Measurements from ENCODE around the gene MYO10. TPM values are rescaled to one million over a fixed set of nuclear protein-coding genes. Genes with fewer than 3 reads are reported as not detected.

Gene MYO10
- total and polyA plus RNA-seq, 2 donors (not counting 3 experiments of a cell fraction or from before 2014, with no cell fraction given): 36.0 to 148 TPM

- TF ChIP-seq CTCF (IDR thresholded peaks at IDR 0.05; ENCODE audit: extremely low read depth in 1 of 2, insufficient read depth in 1 of 2, low read depth in 1 of 2, low read length in 2 of 2) (no peak), JUN (IDR thresholded peaks at IDR 0.05; ENCODE audit: borderline replicate concordance, insufficient read depth, insufficient read length, low read depth) (peak; percentile 26)
- H3K9me1 ChIP-seq (replicated peaks; ENCODE audit: control insufficient read depth, extremely low read depth, insufficient read depth, low read length): no peaks in the 10 kb centered on the region
- no peaks in the 10 kb centered on the region for H3K27me3 ChIP-seq (ENCODE audit: control insufficient read depth in 2 of 2, insufficient read depth in 2 of 2, low read length in 2 of 2)
- DNase-seq (ENCODE audit: low read depth, low spot score) (peak; percentile 79), FAIRE-seq (no peak)
- H3K79me2 ChIP-seq (ENCODE audit: control insufficient read depth, insufficient read depth, low read length): peaks cover 94% of the 10 kb centered on the region
- peaks cover 1 to 2% of the 10 kb centered on the region in 2 experiments for H3K36me3 ChIP-seq (ENCODE audit: control insufficient read depth in 2 of 2, extremely low read depth in 1 of 2, insufficient read depth in 2 of 2, low read length in 2 of 2)
- CTCF ChIA-PET: interaction anchor here (0.7 to 2.9 kb wide), 4 partner anchors 10 to 266 kb away, joined by 3 to 8 read pairs (median 6); no protein-coding TSS in a partner anchor
- H3K9me3 ChIP-seq (replicated peaks; ENCODE audit: control insufficient read depth, insufficient read depth, low read length): no peaks in the 10 kb centered on the region
- H3K27ac ChIP-seq (ENCODE audit: insufficient read depth, low read depth, low read length): peak overlapping the region; percentile 52
- H3K4me2 ChIP-seq (ENCODE audit: insufficient read depth, low read length): peak overlapping the region; percentile 22
- intact Hi-C loops (cut with micrococcal nuclease) (no loop called here), dilution Hi-C loops (cut with MboI; ENCODE audit: extremely low pct_ligation_motif_present, low sequenced_read_pairs) (loop anchor here (25.0 kb wide), 1 partner anchor 263 kb away; no protein-coding TSS in a partner anchor)
- H3K9ac ChIP-seq (replicated peaks; ENCODE audit: extremely low read depth, insufficient read depth, low read length): no peak overlapping the region
- H4K20me1 ChIP-seq (replicated peaks; ENCODE audit: control insufficient read depth, extremely low read depth, insufficient read depth, low read length): peaks cover 17% of the 10 kb centered on the region
- H2AFZ ChIP-seq (ENCODE audit: low read depth, low read length): no peak overlapping the region
- H3K4me1 ChIP-seq (ENCODE audit: control insufficient read depth, extremely low read depth, insufficient read depth, low read length): peaks cover 11% of the 10 kb centered on the region
- no peak overlapping the region for H3K4me3 ChIP-seq (replicated peaks in 1 of 3; ENCODE audit: insufficient read depth in 1 of 3, low read depth in 1 of 3, low read length in 3 of 3)
- no TSS peak for BruUV-seq (replicated peaks)
- POLR2A ChIA-PET: no interaction called here
Measured at GRCh38 chr5:16924206-16924605, 11.9 kb downstream of the MYO10 start.

DNA sequence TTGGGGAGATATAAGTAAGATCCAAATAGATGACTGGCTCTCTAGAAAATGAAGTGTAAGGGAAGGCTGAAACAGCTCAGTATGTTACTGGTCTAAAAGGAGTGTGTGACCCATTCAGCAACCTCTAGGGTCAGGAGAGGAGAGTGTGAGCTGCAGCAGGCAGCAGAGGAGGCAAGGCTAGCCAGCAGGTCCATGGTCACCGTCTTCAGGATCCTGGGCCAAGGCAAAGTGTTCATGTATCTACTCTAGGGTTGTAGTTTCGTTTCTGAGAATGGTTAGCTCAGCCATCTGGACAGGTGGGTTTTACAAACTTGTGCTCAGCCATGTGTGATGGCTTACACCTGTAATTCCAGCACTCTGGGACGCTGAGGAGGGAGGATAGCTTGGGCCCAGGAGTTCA is 13.7 kb downstream of the MYO10 start:
- FAIRE-seq (no peak), DNase-seq (ENCODE audit: low read depth, low spot score) (no peak)
- Histone ChIP-seq H3K4me2 (ENCODE audit: insufficient read depth, low read length) (no peak overlapping the region), H3K9me3 (replicated peaks; ENCODE audit: control insufficient read depth, insufficient read depth, low read length) (no peaks in the 10 kb centered on the region), H3K27me3 (ENCODE audit: control insufficient read depth in 2 of 2, insufficient read depth in 2 of 2, low read length in 2 of 2) (no peaks in the 10 kb centered on the region), H3K79me2 (ENCODE audit: control insufficient read depth, insufficient read depth, low read length) (peaks cover 95% of the 10 kb centered on the region), H3K36me3 (ENCODE audit: control insufficient read depth in 2 of 2, extremely low read depth in 1 of 2, insufficient read depth in 2 of 2, low read length in 2 of 2) (peaks cover 0 to 2% of the 10 kb centered on the region in 2 experiments), H4K20me1 (replicated peaks; ENCODE audit: control insufficient read depth, extremely low read depth, insufficient read depth, low read length) (peaks cover 18% of the 10 kb centered on the region), H3K4me3 (replicated peaks in 1 of 3; ENCODE audit: insufficient read depth in 1 of 3, low read depth in 1 of 3, low read length in 3 of 3) (no peak overlapping the region), H3K4me1 (ENCODE audit: control insufficient read depth, extremely low read depth, insufficient read depth, low read length) (peaks cover 25% of the 10 kb centered on the region), H3K27ac (ENCODE audit: insufficient read depth, low read depth, low read length) (no peak overlapping the region), H3K9ac (replicated peaks; ENCODE audit: extremely low read depth, insufficient read depth, low read length) (no peak overlapping the region), H2AFZ (ENCODE audit: low read depth, low read length) (no peak overlapping the region), H3K9me1 (replicated peaks; ENCODE audit: control insufficient read depth, extremely low read depth, insufficient read depth, low read length) (no peaks in the 10 kb centered on the region)
- ChIA-PET CTCF (interaction anchor here (1.0 to 2.9 kb wide), 4 partner anchors 10 to 267 kb away, joined by 3 to 8 read pairs (median 6); no protein-coding TSS in a partner anchor), POLR2A (no interaction called here)
- intact Hi-C loops (cut with micrococcal nuclease) (no loop called here), dilution Hi-C loops (cut with MboI; ENCODE audit: extremely low pct_ligation_motif_present, low sequenced_read_pairs) (loop anchor here (25.0 kb wide), 1 partner anchor 265 kb away; no protein-coding TSS in a partner anchor)
- BruUV-seq (replicated peaks): no TSS peak
- TF ChIP-seq POLR2AphosphoS5 (IDR thresholded peaks at IDR 0.05; ENCODE audit: insufficient read depth, low read depth, low read length): no peak
- no peak for TF ChIP-seq CTCF (IDR thresholded peaks at IDR 0.05; ENCODE audit: extremely low read depth in 1 of 2, insufficient read depth in 1 of 2, low read depth in 1 of 2, low read length in 2 of 2)
- TF ChIP-seq MAX (IDR thresholded peaks at IDR 0.05; ENCODE audit: insufficient read depth, insufficient read length): no peak
- TF ChIP-seq GATA2 (IDR thresholded peaks at IDR 0.05; ENCODE audit: insufficient read depth, insufficient read length, low read depth, low read length): no peak
- TF ChIP-seq JUN (IDR thresholded peaks at IDR 0.05; ENCODE audit: borderline replicate concordance, insufficient read depth, insufficient read length, low read depth): no peak
- TF ChIP-seq MYC (IDR thresholded peaks at IDR 0.05; ENCODE audit: low read depth, low read length): no peak
- TF ChIP-seq EZH2 (IDR thresholded peaks at IDR 0.05; ENCODE audit: borderline replicate concordance, low read depth, low read length, severe bottlenecking): no peak
